HepG2 (cell line): ENCODE results near the gene UQCRFS1. TPM values are rescaled to one million over a fixed set of nuclear protein-coding genes. Genes with fewer than 3 reads are reported as not detected.
"Not testable (repeated sequence)": the region's sequence is repeated elsewhere in the genome, so short reads cannot be mapped to it uniquely, and the experiment has no call there.

ENCODE experiments used
- ATAC-seq: fragments of 200-7000 bp; cut with Tn5 transposase; 3 replicates; pipeline ENCODE4 v1.9.1; 2020; ENCODE audit warnings: mild to moderate bottlenecking, moderate library complexity
- BruUV-seq: library from RNA; stranded (reverse); fragments of 400-500 nt; replicated peaks from 2 replicates; lab custom pipeline; 2021; lab: Mats Ljungman, UMichigan
- CTCF ChIA-PET: fragments of 300-600 bp; formaldehyde crosslinking; extraction: SDS; loops from one replicate; lab custom pipeline; 2021; ENCODE audit warnings: low total read pairs, inconsistent platforms, low intra/inter-chr PET ratio; lab: Yijun Ruan, JAX
- POLR2A ChIA-PET: fragments of 350-600 bp; sonication (Branson Sonifier 250); formaldehyde crosslinking; loops from one replicate; lab custom pipeline; 2020; ENCODE audit warnings: antibody characterized with exemption, inconsistent platforms; lab: Yijun Ruan, JAX
- DNase-seq: peaks from one replicate; pipeline ENCODE4 v3.0.0-alpha.2; 2015; ENCODE audit warnings: low spot score
- FAIRE-seq: peaks from 3 replicates; lab custom pipeline; 2011; peaks lifted over from hg19 to GRCh38; lab: Jason Lieb, UNC
- H2AFZ ChIP-seq: one replicate; pipeline ENCODE4 v1.6.1; 2011; ENCODE audit warnings: low read length, inconsistent platforms
- H3K27ac ChIP-seq: fragments of 300-600 bp; 3 replicates; pipeline ENCODE4 v1.8.0; 2011; ENCODE audit warnings: mixed run types, mild to moderate bottlenecking, mixed read lengths, low read length, inconsistent platforms; ENCODE audit not compliant: insufficient read depth; ENCODE audit errors: extremely low read length
- H3K27me3 ChIP-seq, 2 experiments: fragments of 200-600 bp in 1 of 2; 2 replicates in 1 of 2; 3 replicates in 1 of 2; pipeline versions ENCODE4 v1.6.0 to v1.8.0; 2011; ENCODE audit warnings: low read length in 2 of 2, mild to moderate bottlenecking in 2 of 2, moderate library complexity in 2 of 2, inconsistent platforms in 1 of 2; ENCODE audit not compliant: insufficient read depth in 2 of 2, control insufficient read depth in 1 of 2
- H3K36me3 ChIP-seq, 2 experiments: fragments of 200-600 bp in 1 of 2; replicated peaks in 1 of 2; 2 replicates in 1 of 2; 3 replicates in 1 of 2; pipeline versions ENCODE4 v1.5.1 to v1.8.0; 2011; ENCODE audit warnings: low read length in 2 of 2, inconsistent platforms in 1 of 2; ENCODE audit not compliant: insufficient read depth in 2 of 2, control insufficient read depth in 1 of 2
- H3K4me1 ChIP-seq: 2 replicates; pipeline ENCODE4 v1.5.1; 2012; ENCODE audit warnings: low read length, inconsistent platforms; ENCODE audit not compliant: insufficient read depth
- H3K4me2 ChIP-seq: 2 replicates; pipeline ENCODE4 v1.6.0; 2011; ENCODE audit warnings: low read depth, low read length, inconsistent platforms
- H3K4me3 ChIP-seq, 3 experiments: fragments of 200-600 bp in 1 of 3; sonication (generic), shearing (Covaris generic) in 1 of 3; replicated peaks in 1 of 3; 2 replicates each; pipeline ENCODE4 v1.5.1; 2011 to 2016; ENCODE audit warnings: low read length in 3 of 3, inconsistent platforms in 2 of 3, low read depth in 2 of 3, mild to moderate bottlenecking in 2 of 3, control low read depth in 1 of 3, mixed read lengths in 1 of 3; ENCODE audit not compliant: insufficient read depth in 1 of 3
- H3K79me2 ChIP-seq: one replicate; pipeline ENCODE4 v1.6.1; 2011; ENCODE audit warnings: low read length, inconsistent platforms; ENCODE audit not compliant: insufficient read depth
- H3K9ac ChIP-seq: 2 replicates; pipeline ENCODE4 v1.6.0; 2011; ENCODE audit warnings: mild to moderate bottlenecking, low read depth, low read length, inconsistent platforms; ENCODE audit not compliant: insufficient read depth
- H3K9me3 ChIP-seq: 2 replicates; pipeline ENCODE4 v1.5.1; 2012; ENCODE audit warnings: mild to moderate bottlenecking, low read length
- H4K20me1 ChIP-seq: 2 replicates; pipeline ENCODE4 v1.6.0; 2011; ENCODE audit warnings: inconsistent platforms, mild to moderate bottlenecking, low read length, moderate library complexity; ENCODE audit not compliant: insufficient read depth
- WGBS: methylation state at CpG from one replicate; pipeline ENCODE4 v1.1.6; 2017; ENCODE audit warnings: low lambda C conversion rate; 5-methylcytosine and 5-hydroxymethylcytosine counted together
- in situ Hi-C: cut with HindIII; loops from 2 replicates; pipeline ENCODE4 v1.10.0; 2017; ENCODE audit warnings: low pct_unique_long_range_greater_than_20kb; ENCODE audit not compliant: extremely low pct_ligation_motif_present
- intact Hi-C: fragments of 100-400 bp; cut with micrococcal nuclease; formaldehyde crosslinking; loops from one replicate; pipeline ENCODE4 v1.10.0; 2022; ENCODE audit not compliant: unreplicated experiment
- polyA plus RNA-seq, 8 experiments: library from polyadenylated mRNA; depleted of rRNA in 3 of 8; stranded (reverse) in 7 of 8; unstranded in 1 of 8; fragments of >200 nt; fragmentation: Illumina TruSeq in 4 of 8; extraction: Trizol in 4 of 8; gene quantifications; 2 replicates each; pipeline versions ENCODE4 v1.2.1 to v1.2.3, GENCODE V29; 2011 to 2016; ENCODE audit warnings: low read depth in 4 of 8, missing spikeins in 1 of 8, mixed read lengths in 1 of 8; ENCODE audit not compliant: insufficient read depth in 1 of 8
- total RNA-seq, 5 experiments: library from RNA; depleted of rRNA; stranded (reverse); fragments of >200 nt; fragmentation: Illumina TruSeq; extraction: Trizol; gene quantifications; 2 replicates each; pipeline ENCODE4 v1.2.3, GENCODE V29; 2016; ENCODE audit warnings: low read depth in 1 of 5

The UQCRFS1 gene
- total and polyA plus RNA-seq, 2 of the 13 experiments (the other 11 are each of a cell fraction or from before 2014, with no cell fraction given) = 49.5 to 51.1 TPM

GRCh38 chr19:29210502-29210901, 2.4 kb downstream of the UQCRFS1 start:
- POLR2A ChIA-PET, FAIRE-seq, H3K4me3 ChIP-seq, H3K27ac ChIP-seq, intact Hi-C loops, H3K9ac ChIP-seq, H3K4me2 ChIP-seq, H2AFZ ChIP-seq, DNase-seq, ATAC-seq, CTCF ChIA-PET, H3K9me3 ChIP-seq, in situ Hi-C loops, H3K27me3 ChIP-seq, BruUV-seq: not testable (repeated sequence)
- Histone ChIP-seq H3K36me3 (peaks cover 3 to 17% of the 10 kb centered on the region in 2 experiments; a peak in 3 of 5 replicates), H3K79me2 (peaks cover 42% of the 10 kb centered on the region), H4K20me1 (peaks cover 30% of the 10 kb centered on the region), H3K4me1 (peaks cover 29% of the 10 kb centered on the region)
- 99% methylated on average over 3 of the region's 3 CpGs for WGBS

DNA sequence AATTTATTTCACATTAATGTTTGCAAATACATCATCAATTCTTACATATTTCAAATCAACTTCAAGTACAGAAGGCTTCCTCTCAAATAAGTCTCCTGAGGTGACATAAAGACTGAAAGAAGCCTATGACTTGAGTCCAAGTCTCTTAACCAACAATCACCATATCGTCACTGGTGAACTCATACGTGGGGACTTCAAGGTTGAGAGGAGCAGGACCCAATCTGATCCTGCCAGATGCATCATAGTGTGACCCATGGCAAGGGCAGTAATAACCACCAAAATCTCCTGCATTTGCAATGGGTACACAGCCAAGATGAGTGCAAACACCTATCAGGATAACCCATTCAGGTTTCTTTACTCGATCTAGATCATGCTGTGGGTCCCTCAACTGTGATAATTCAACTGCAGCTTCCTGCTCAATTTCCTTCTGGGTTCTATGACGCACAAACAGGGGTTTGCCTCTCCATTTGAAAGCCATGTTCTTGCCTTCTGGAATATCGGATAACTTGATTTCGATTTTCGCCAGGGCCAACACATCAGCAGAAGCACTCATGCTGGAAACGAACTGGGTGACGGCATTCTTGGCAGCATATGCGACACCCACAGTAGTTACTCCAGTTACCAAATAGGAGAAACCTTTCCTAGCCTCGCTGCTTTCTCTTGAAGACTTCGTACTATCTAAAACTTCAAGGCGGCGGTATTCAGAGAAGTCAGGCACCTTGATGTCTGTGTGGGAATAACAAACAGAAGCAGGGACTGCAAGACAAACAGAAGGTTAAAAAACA, 5.4 kb downstream of the UQCRFS1 start:
- DNase-seq, H3K27me3 ChIP-seq, ATAC-seq, H2AFZ ChIP-seq, H3K4me3 ChIP-seq, H3K4me2 ChIP-seq, FAIRE-seq, in situ Hi-C loops, H3K27ac ChIP-seq, POLR2A ChIA-PET, H3K9me3 ChIP-seq, intact Hi-C loops, H3K9ac ChIP-seq, CTCF ChIA-PET, BruUV-seq: not testable (repeated sequence)
- Histone ChIP-seq H3K79me2 (peaks cover 41% of the 10 kb centered on the region), H3K36me3 (peaks cover 3 to 17% of the 10 kb centered on the region in 2 experiments; a peak in 3 of 5 replicates), H4K20me1 (peaks cover 30% of the 10 kb centered on the region), H3K4me1 (peaks cover 23% of the 10 kb centered on the region)
- WGBS = 96% methylated on average over 14 of the region's 14 CpGs
